ENCODE data around the gene ZNF689.

ZNF689 gene

DNA sequence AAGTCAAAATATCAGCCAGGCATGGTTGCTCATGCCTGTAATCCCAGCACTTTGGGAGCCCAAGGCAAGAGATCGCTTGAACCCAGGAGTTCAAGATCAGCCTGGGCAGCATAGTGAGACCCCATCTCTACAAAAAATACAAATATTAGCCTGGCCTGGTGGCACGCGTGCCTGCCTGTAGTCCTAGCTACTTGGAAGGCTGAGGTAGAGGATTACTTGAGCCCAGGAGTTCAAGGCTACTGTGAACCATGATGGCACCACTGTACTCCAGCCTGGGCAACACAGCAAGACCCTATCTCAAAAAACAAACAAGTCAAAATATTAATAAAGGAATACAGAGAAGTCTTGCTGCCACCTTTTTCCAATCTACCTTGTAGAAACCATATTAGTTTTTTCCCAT is 4.2 kb downstream of the ZNF689 start:
- no CpG with 5 or more reads among the region's 3 CpGs for WGBS (ENCODE audit: extremely low coverage, insufficient coverage, insufficient read length)
- H2AFZ ChIP-seq (ENCODE audit: insufficient read depth, low read length, poor library complexity), result no peak overlapping the region
- no peak overlapping the region for H2AK5ac ChIP-seq (ENCODE audit: low read length)
- H4K12ac ChIP-seq (ENCODE audit: low read depth, low read length), result no peak overlapping the region
- peaks cover 5% of the 10 kb centered on the region for H3K79me2 ChIP-seq (ENCODE audit: control insufficient read depth, insufficient read depth, low read length, poor library complexity)
- no peaks in the 10 kb centered on the region for H3K27me3 ChIP-seq (ENCODE audit: insufficient read depth, low read length)
- no peak for DNase-seq
- peaks cover 5% of the 10 kb centered on the region for H3K79me1 ChIP-seq (ENCODE audit: low read length)
- no peak overlapping the region for H3K4me2 ChIP-seq (ENCODE audit: low read length)
- H3K14ac ChIP-seq (ENCODE audit: low read length), result no peak overlapping the region
- no peak overlapping the region for H2BK12ac ChIP-seq (ENCODE audit: low read length)
- H4K91ac ChIP-seq (ENCODE audit: low read depth, low read length), result no peak overlapping the region
- H3K23ac ChIP-seq (ENCODE audit: low read length), result no peak overlapping the region
- H3K4me3 ChIP-seq (ENCODE audit: low read depth, low read length), result no peak overlapping the region
- no peaks in the 10 kb centered on the region for H3K4me1 ChIP-seq (ENCODE audit: control insufficient read depth in 1 of 2, insufficient read depth in 2 of 2, low read length in 2 of 2)
- H3K27ac ChIP-seq (ENCODE audit: low read depth, low read length), result no peak overlapping the region
- H3K18ac ChIP-seq (ENCODE audit: low read length), result no peak overlapping the region
- H3K9ac ChIP-seq (ENCODE audit: low read length), result no peak overlapping the region
- H2BK120ac ChIP-seq (ENCODE audit: insufficient read depth, low read length, poor library complexity), result no peak overlapping the region
- H2BK5ac ChIP-seq (ENCODE audit: low read depth, low read length, poor library complexity), result no peak overlapping the region
- no peak overlapping the region for H3K4ac ChIP-seq (ENCODE audit: low read depth, low read length)
- no peak overlapping the region for H4K8ac ChIP-seq (ENCODE audit: low read depth, low read length)
- H3K9me3 ChIP-seq (ENCODE audit: insufficient read depth, low read depth, low read length), result peaks cover 2% of the 10 kb centered on the region
- peaks cover 15 to 30% of the 10 kb centered on the region in 2 experiments for H3K36me3 ChIP-seq (ENCODE audit: control insufficient read depth in 1 of 2, insufficient read depth in 2 of 2, low read length in 2 of 2)

DNA sequence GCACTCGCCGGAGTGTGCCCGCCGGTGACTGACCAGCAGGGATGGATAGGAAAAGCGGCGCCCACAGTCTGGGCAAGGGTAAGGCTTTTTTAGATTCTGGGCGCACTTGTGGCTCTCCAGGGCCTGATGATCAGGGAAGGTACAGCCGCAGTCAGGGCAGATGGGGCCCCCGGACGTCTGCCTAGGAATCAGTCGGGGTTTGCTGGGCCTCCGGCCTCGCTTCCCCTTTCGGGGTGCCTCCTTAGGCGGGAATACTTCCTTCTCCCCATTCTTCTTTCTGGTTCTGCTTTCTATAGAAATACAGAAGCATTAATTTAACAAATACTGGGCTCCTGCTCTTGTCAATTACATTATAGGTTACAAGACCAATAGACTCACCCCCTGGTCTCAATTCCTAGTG is 5.0 kb downstream of the ZNF689 start:
- Histone ChIP-seq H2BK12ac (ENCODE audit: low read length) (no peak overlapping the region), H2AK5ac (ENCODE audit: low read length) (no peak overlapping the region), H3K4ac (ENCODE audit: low read depth, low read length) (no peak overlapping the region), H4K12ac (ENCODE audit: low read depth, low read length) (no peak overlapping the region), H3K23ac (ENCODE audit: low read length) (no peak overlapping the region), H2AFZ (ENCODE audit: insufficient read depth, low read length, poor library complexity) (no peak overlapping the region), H3K4me3 (ENCODE audit: low read depth, low read length) (no peak overlapping the region), H3K4me1 (ENCODE audit: control insufficient read depth in 1 of 2, insufficient read depth in 2 of 2, low read length in 2 of 2) (no peaks in the 10 kb centered on the region), H3K27me3 (ENCODE audit: insufficient read depth, low read length) (no peaks in the 10 kb centered on the region), H4K91ac (ENCODE audit: low read depth, low read length) (no peak overlapping the region), H3K9ac (ENCODE audit: low read length) (no peak overlapping the region), H2BK120ac (ENCODE audit: insufficient read depth, low read length, poor library complexity) (no peak overlapping the region), H3K14ac (ENCODE audit: low read length) (no peak overlapping the region), H3K4me2 (ENCODE audit: low read length) (no peak overlapping the region), H4K8ac (ENCODE audit: low read depth, low read length) (no peak overlapping the region), H3K9me3 (ENCODE audit: insufficient read depth, low read depth, low read length) (peaks cover 2% of the 10 kb centered on the region), H3K18ac (ENCODE audit: low read length) (no peak overlapping the region), H3K36me3 (ENCODE audit: control insufficient read depth in 1 of 2, insufficient read depth in 2 of 2, low read length in 2 of 2) (peaks cover 15 to 30% of the 10 kb centered on the region in 2 experiments), H2BK5ac (ENCODE audit: low read depth, low read length, poor library complexity) (no peak overlapping the region), H3K79me1 (ENCODE audit: low read length) (peaks cover 5% of the 10 kb centered on the region), H3K79me2 (ENCODE audit: control insufficient read depth, insufficient read depth, low read length, poor library complexity) (peaks cover 5% of the 10 kb centered on the region), H3K27ac (ENCODE audit: low read depth, low read length) (no peak overlapping the region)
- peak in 1 of 2 donors; percentile 1 for DNase-seq
- WGBS (ENCODE audit: extremely low coverage, insufficient coverage, insufficient read length), result no CpG with 5 or more reads among the region's 15 CpGs

DNA sequence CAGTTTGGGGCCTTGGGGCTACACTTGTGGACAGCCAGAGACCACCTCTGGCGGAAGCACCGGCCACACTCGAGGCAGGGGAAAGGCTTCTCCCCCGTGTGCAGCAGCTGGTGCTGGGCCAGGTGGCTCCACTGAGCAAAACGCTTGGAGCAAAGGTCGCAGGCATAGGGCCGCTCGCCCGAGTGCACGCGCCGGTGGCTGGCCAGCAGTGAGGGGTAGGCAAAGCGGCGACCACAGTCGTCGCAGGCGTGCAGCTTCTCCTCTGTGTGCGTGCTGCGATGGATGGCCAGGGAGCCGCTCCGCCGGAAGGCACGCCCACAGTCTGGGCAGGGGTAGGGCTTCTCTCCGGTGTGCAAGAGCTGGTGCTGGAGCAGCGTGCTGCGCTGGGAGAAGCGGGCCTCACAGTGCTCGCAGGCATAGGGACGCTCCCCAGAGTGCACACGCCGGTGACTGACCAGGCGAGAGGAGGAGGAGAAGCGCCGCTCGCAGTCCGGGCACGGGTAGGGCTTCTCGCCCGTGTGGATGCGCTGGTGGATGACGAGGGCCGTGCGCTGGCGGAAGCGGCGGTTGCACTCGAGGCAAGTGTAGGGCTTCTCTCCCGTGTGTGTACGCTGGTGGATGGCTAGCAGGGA is 5.8 kb downstream of the ZNF689 start:
- Histone ChIP-seq H2BK120ac (ENCODE audit: insufficient read depth, low read length, poor library complexity) (no peak overlapping the region), H3K79me2 (ENCODE audit: control insufficient read depth, insufficient read depth, low read length, poor library complexity) (no peaks in the 10 kb centered on the region), H3K4ac (ENCODE audit: low read depth, low read length) (no peak overlapping the region), H3K18ac (ENCODE audit: low read length) (no peak overlapping the region), H2AFZ (ENCODE audit: insufficient read depth, low read length, poor library complexity) (no peak overlapping the region), H4K12ac (ENCODE audit: low read depth, low read length) (no peak overlapping the region), H3K27ac (ENCODE audit: low read depth, low read length) (no peak overlapping the region), H2BK12ac (ENCODE audit: low read length) (no peak overlapping the region), H3K36me3 (ENCODE audit: control insufficient read depth in 1 of 2, insufficient read depth in 2 of 2, low read length in 2 of 2) (peaks cover 15 to 30% of the 10 kb centered on the region in 2 experiments), H3K23ac (ENCODE audit: low read length) (no peak overlapping the region), H3K4me3 (ENCODE audit: low read depth, low read length) (peak overlapping the region; percentile 16), H2AK5ac (ENCODE audit: low read length) (no peak overlapping the region), H3K4me1 (ENCODE audit: control insufficient read depth in 1 of 2, insufficient read depth in 2 of 2, low read length in 2 of 2) (no peaks in the 10 kb centered on the region), H4K91ac (ENCODE audit: low read depth, low read length) (no peak overlapping the region), H3K14ac (ENCODE audit: low read length) (no peak overlapping the region), H4K8ac (ENCODE audit: low read depth, low read length) (no peak overlapping the region), H3K79me1 (ENCODE audit: low read length) (no peaks in the 10 kb centered on the region), H3K27me3 (ENCODE audit: insufficient read depth, low read length) (no peaks in the 10 kb centered on the region), H2BK5ac (ENCODE audit: low read depth, low read length, poor library complexity) (no peak overlapping the region), H3K9ac (ENCODE audit: low read length) (no peak overlapping the region), H3K4me2 (ENCODE audit: low read length) (no peak overlapping the region), H3K9me3 (ENCODE audit: insufficient read depth, low read depth, low read length) (peaks cover 2% of the 10 kb centered on the region)
- no CpG with 5 or more reads among the region's 49 CpGs for WGBS (ENCODE audit: extremely low coverage, insufficient coverage, insufficient read length)
- no peak for DNase-seq

DNA sequence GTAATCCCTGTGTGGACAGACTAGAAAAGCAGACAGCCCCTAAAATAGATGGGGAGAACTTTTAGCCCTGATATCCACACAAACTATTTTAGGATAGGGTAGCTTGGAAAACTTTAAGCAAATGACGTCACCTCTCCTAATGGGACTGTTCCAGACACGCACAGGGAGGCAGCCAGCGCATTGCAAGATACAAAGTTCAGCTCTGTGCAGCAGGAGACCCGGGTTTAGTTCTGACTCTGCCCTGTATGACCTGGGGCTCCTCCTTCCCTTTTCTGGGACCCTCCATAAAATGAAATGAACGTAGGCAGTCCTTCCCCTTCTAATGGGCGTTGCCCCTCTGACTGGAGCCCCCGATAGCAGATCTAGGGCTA is 6.3 kb downstream of the ZNF689 start:
- H3K4me2 ChIP-seq (ENCODE audit: low read length), result no peak overlapping the region
- H3K79me1 ChIP-seq (ENCODE audit: low read length), result no peaks in the 10 kb centered on the region
- no CpG with 5 or more reads among the region's 7 CpGs for WGBS (ENCODE audit: extremely low coverage, insufficient coverage, insufficient read length)
- peaks cover 2% of the 10 kb centered on the region for H3K9me3 ChIP-seq (ENCODE audit: insufficient read depth, low read depth, low read length)
- no peaks in the 10 kb centered on the region for H3K79me2 ChIP-seq (ENCODE audit: control insufficient read depth, insufficient read depth, low read length, poor library complexity)
- DNase-seq, result no peak
- H4K12ac ChIP-seq (ENCODE audit: low read depth, low read length), result no peak overlapping the region
- H2BK120ac ChIP-seq (ENCODE audit: insufficient read depth, low read length, poor library complexity), result no peak overlapping the region
- H3K18ac ChIP-seq (ENCODE audit: low read length), result no peak overlapping the region
- no peaks in the 10 kb centered on the region for H3K4me1 ChIP-seq (ENCODE audit: control insufficient read depth in 1 of 2, insufficient read depth in 2 of 2, low read length in 2 of 2)
- no peak overlapping the region for H3K4me3 ChIP-seq (ENCODE audit: low read depth, low read length)
- H3K27me3 ChIP-seq (ENCODE audit: insufficient read depth, low read length), result no peaks in the 10 kb centered on the region
- H4K8ac ChIP-seq (ENCODE audit: low read depth, low read length), result no peak overlapping the region
- H2AK5ac ChIP-seq (ENCODE audit: low read length), result no peak overlapping the region
- no peak overlapping the region for H3K14ac ChIP-seq (ENCODE audit: low read length)
- no peak overlapping the region for H2BK12ac ChIP-seq (ENCODE audit: low read length)
- no peak overlapping the region for H3K27ac ChIP-seq (ENCODE audit: low read depth, low read length)
- no peak overlapping the region for H2BK5ac ChIP-seq (ENCODE audit: low read depth, low read length, poor library complexity)
- no peak overlapping the region for H2AFZ ChIP-seq (ENCODE audit: insufficient read depth, low read length, poor library complexity)
- no peak overlapping the region for H3K9ac ChIP-seq (ENCODE audit: low read length)
- H3K36me3 ChIP-seq (ENCODE audit: control insufficient read depth in 1 of 2, insufficient read depth in 2 of 2, low read length in 2 of 2), result peaks cover 15 to 30% of the 10 kb centered on the region in 2 experiments
- no peak overlapping the region for H4K91ac ChIP-seq (ENCODE audit: low read depth, low read length)
- H3K4ac ChIP-seq (ENCODE audit: low read depth, low read length), result no peak overlapping the region
- no peak overlapping the region for H3K23ac ChIP-seq (ENCODE audit: low read length)
